Right lobe of liver (tissue), 6 donors: ENCODE measurements around the gene ARHGAP20. TPM values are rescaled to one million over a fixed set of nuclear protein-coding genes. Genes with fewer than 3 reads are reported as not detected.

ENCODE experiments used
- ATAC-seq, 4 donors: fragments of 200-7000 bp; cut with Tn5 transposase; one replicate each; pipeline ENCODE4 v1.9.1; 2020; ENCODE audit warnings: mild to moderate bottlenecking in 4 of 4, moderate library complexity in 4 of 4
- DNase-seq, 3 donors: peaks; one replicate each; pipeline ENCODE4 v3.0.0-alpha.2; 2020
- H3K27ac ChIP-seq, 3 donors: fragments of 200-600 bp; one replicate each; pipeline ENCODE4 v1.8.0; 2022
- H3K27me3 ChIP-seq, 2 donors: fragments of 200-600 bp; one replicate each; pipeline ENCODE4 v1.8.0; 2022
- H3K36me3 ChIP-seq, 4 donors: fragments of 200-600 bp; sonication (generic) in 1 of 4; one replicate each; pipeline versions ENCODE4 v1.5.1 to v1.8.0; 2017 to 2022; ENCODE audit warnings: control low read depth in 1 of 4
- H3K4me1 ChIP-seq, 4 donors: fragments of 200-600 bp; sonication (generic) in 1 of 4; one replicate each; pipeline versions ENCODE4 v1.5.1 to v1.8.0; 2017 to 2022; ENCODE audit warnings: control low read depth in 1 of 4
- H3K4me3 ChIP-seq, 3 donors: fragments of 200-600 bp; one replicate each; pipeline ENCODE4 v1.8.0; 2022
- H3K9me3 ChIP-seq, 4 donors: fragments of 200-600 bp; sonication (generic) in 1 of 4; one replicate each; pipeline versions ENCODE4 v1.5.1 to v1.8.0; 2017 to 2022; ENCODE audit warnings: control low read depth in 1 of 4
- CTCF ChIP-seq, 4 donors: fragments of 200-600 bp in 3 of 4; fragments of 450-650 bp in 1 of 4; IDR thresholded peaks; one replicate each; pipeline versions ENCODE4 v1.5.1 to v1.8.0; 2016 to 2022; ENCODE audit warnings: antibody characterized with exemption in 4 of 4, mild to moderate bottlenecking in 2 of 4
- POLR2A ChIP-seq: fragments of 450-650 bp; IDR thresholded peaks from one replicate; pipeline ENCODE4 v1.6.1; 2017; ENCODE audit warnings: antibody characterized with exemption, mild to moderate bottlenecking
- WGBS: methylation state at CpG from one replicate; pipeline ENCODE4 v1.1.6; 2018; ENCODE audit warnings: low coverage, low lambda C conversion rate; ENCODE audit not compliant: insufficient coverage; ENCODE audit errors: missing lambda C conversion rate; 5-methylcytosine and 5-hydroxymethylcytosine counted together
- intact Hi-C, 2 donors: fragments of 100-400 bp; cut with DNase I; formaldehyde crosslinking; loops; one replicate each; pipeline versions ENCODE4 v1.11.2 to v1.14.1; 2022
- total RNA-seq, 6 experiments: library from RNA; depleted of rRNA in 2 of 6; stranded (reverse); fragments of >200 nt in 2 of 6; fragmentation: NEBNext Ultra II Directional in 3 of 6; extraction: Animal tissue kit (Norgen Biotek cat#: 25700) in 3 of 6; gene quantifications; one replicate each; pipeline versions ENCODE4 v1.1.0 to v1.2.4, GENCODE V29; 2016 to 2023
- donor health status: DM: no; HTN: yes; CAD: no.
- donor health status: DM: no; HTN: no; CAD: no.
- donor health status: DM: no; HTN: no; CAD: no.
- donor health status: DM: no; HTN: yes; CAD: no.
- donor health status: DM: no; HTN: yes; CAD: no.

The ARHGAP20 gene
- total RNA-seq, 6 experiments from 2014 or later: 0.68 to 1.6 (median 0.98) TPM

GRCh38 chr11:110716361-110716760, 4.1 kb upstream of the ARHGAP20 start:
- no peak for TF ChIP-seq POLR2A
- TF ChIP-seq CTCF (IDR thresholded peaks at IDR 0.05): no peak
- no peaks in the 10 kb centered on the region for H3K36me3 ChIP-seq
- no peak overlapping the region for H3K4me3 ChIP-seq
- H3K4me1 ChIP-seq: no peaks in the 10 kb centered on the region
- H3K9me3 ChIP-seq: no peaks in the 10 kb centered on the region
- ATAC-seq (no peak), DNase-seq (no peak)
- H3K27ac ChIP-seq: no peak overlapping the region
- H3K27me3 ChIP-seq: no peaks in the 10 kb centered on the region
- intact Hi-C loops: no loop called here
- 92% methylated on average over 2 of the region's 2 CpGs for WGBS

- Histone ChIP-seq H3K36me3 (no peaks in the 10 kb centered on the region), H3K4me3 (no peak overlapping the region), H3K9me3 (no peaks in the 10 kb centered on the region), H3K27ac (no peak overlapping the region), H3K4me1 (no peaks in the 10 kb centered on the region), H3K27me3 (no peaks in the 10 kb centered on the region)
- ATAC-seq (no peak), DNase-seq (no peak)
- WGBS: 38% methylated on average over 1 of the region's 1 CpG
- TF ChIP-seq POLR2A: no peak
- TF ChIP-seq CTCF (IDR thresholded peaks at IDR 0.05): no peak
- intact Hi-C loops: no loop called here
Observed at GRCh38 chr11:110715541-110715940, 3.3 kb upstream of the ARHGAP20 start.

GRCh38 chr11:110713449-110713776, 1.2 kb upstream of the ARHGAP20 start:
- ATAC-seq: no peak
- DNase-seq: peak in 2 of 3 donors; percentile 26 to 42
- Histone ChIP-seq H3K4me1 (no peaks in the 10 kb centered on the region), H3K36me3 (no peaks in the 10 kb centered on the region), H3K4me3 (peak overlapping the region in 2 of 3 donors; percentile 61 to 71), H3K27ac (no peak overlapping the region), H3K9me3 (no peaks in the 10 kb centered on the region), H3K27me3 (no peaks in the 10 kb centered on the region)
- 12% methylated on average over 7 of the region's 9 CpGs for WGBS
- intact Hi-C loops: no loop called here
- TF ChIP-seq CTCF (IDR thresholded peaks at IDR 0.05): no peak
- no peak for TF ChIP-seq POLR2A

GRCh38 chr11:110712659-110713448, 617 bp upstream of the ARHGAP20 start:
- peak; percentile 57 to 69 (median 62) for ATAC-seq
- TF ChIP-seq CTCF (IDR thresholded peaks at IDR 0.05) (peak in 3 of 4 donors; percentile 18 to 36 (median 30)), POLR2A (no peak)
- H3K27ac ChIP-seq: peak overlapping the region in 1 of 3 donors; percentile 19
- WGBS: under 1% methylated on average over 19 of the region's 50 CpGs
- peak overlapping the region; percentile 60 to 71 (median 61) for H3K4me3 ChIP-seq
- DNase-seq: peak; percentile 35 to 58 (median 52)
- intact Hi-C loops: no loop called here
- no peaks in the 10 kb centered on the region for H3K36me3 ChIP-seq
- no peaks in the 10 kb centered on the region for H3K27me3 ChIP-seq
- H3K9me3 ChIP-seq: no peaks in the 10 kb centered on the region
- H3K4me1 ChIP-seq: no peaks in the 10 kb centered on the region
